ENCODE results near the gene PTCH1.

- TF ChIP-seq CTCF (IDR thresholded peaks at IDR 0.05) (no peak), RAD21 (conservative IDR thresholded peaks at IDR 0.05 in 1 of 2, IDR thresholded peaks at IDR 0.05 in 1 of 2) (no peak), POLR2A (IDR thresholded peaks at IDR 0.05; ENCODE audit: low read length) (no peak), SREBF2 (IDR thresholded peaks at IDR 0.05) (no peak), MAZ (IDR thresholded peaks at IDR 0.05; ENCODE audit: borderline replicate concordance, low read depth, low read length) (no peak)
These were observed 56.8 kb downstream of the PTCH1 start for GRCh38 chr9:95459851-95460517.
